GM13976 (cell line): ENCODE results near the gene HSD17B12.

Experiments used
- DNase-seq: peaks from one replicate; pipeline ENCODE4 v3.0.0; 2012; ENCODE audit warnings: low spot score
- CTCF ChIP-seq: IDR thresholded peaks from 2 replicates; pipeline ENCODE4 v1.5.1; 2012; ENCODE audit warnings: borderline replicate concordance, mild to moderate bottlenecking; ENCODE audit not compliant: insufficient read depth; ENCODE audit errors: extremely low read depth, missing control alignments, control extremely low read depth
- in situ Hi-C: fragments of 300-500 bp; cut with MboI; formaldehyde crosslinking; loops from one replicate; pipeline ENCODE4 v1.12.0; 2022; ENCODE audit warnings: low sequenced_read_pairs, mixed read lengths, inconsistent platforms; ENCODE audit not compliant: unreplicated experiment

HSD17B12 gene

GRCh38 chr11:43852057-43852636, 171.6 kb downstream of the HSD17B12 start:
- peak; percentile 75 for DNase-seq
- peak; percentile 82 for TF ChIP-seq CTCF
- in situ Hi-C loops: loop anchor here (10.0 kb wide), 1 partner anchor 277 kb away; no protein-coding TSS in a partner anchor

GRCh38 chr11:43853781-43854180, 173.2 kb downstream of the HSD17B12 start:
- in situ Hi-C loops: loop anchor here (10.0 kb wide), 1 partner anchor 279 kb away; no protein-coding TSS in a partner anchor
- TF ChIP-seq CTCF: no peak
- no peak for DNase-seq

GRCh38 chr11:43856993-43857392, 176.5 kb downstream of the HSD17B12 start:
- no peak for DNase-seq
- TF ChIP-seq CTCF: no peak
- in situ Hi-C loops: loop anchor here (10.0 kb wide), 1 partner anchor 282 kb away; no protein-coding TSS in a partner anchor

GRCh38 chr11:43861141-43861540, 180.6 kb downstream of the HSD17B12 start:
- DNase-seq: no peak

GRCh38 chr11:43866520-43866919, 186.0 kb downstream of the HSD17B12 start:
- in situ Hi-C loops: no loop called here
- DNase-seq: no peak
- TF ChIP-seq CTCF: no peak

More at GRCh38 chr11:43861141-43861540, 180.6 kb downstream of the HSD17B12 start:
- in situ Hi-C loops: no loop called here
- no peak for TF ChIP-seq CTCF

GRCh38 chr11:43866969-43867368, 186.4 kb downstream of the HSD17B12 start:
- DNase-seq: no peak
- no peak for TF ChIP-seq CTCF
- in situ Hi-C loops: no loop called here
